Stimulated activated CD8-positive, alpha-beta memory T cell treated with anti-CD3 and anti-CD28 coated beads, Interleukin-15, amount 100 ng/mL, for 1 hour (primary cell): ENCODE results near the gene OSM.
"Not testable (repeated sequence)": the region's sequence is repeated elsewhere in the genome, so short reads cannot be mapped to it uniquely, and the experiment has no call there.

Experiments used
- DNase-seq: peaks from one replicate; pipeline ENCODE4 v3.0.0-alpha.2; 2020; ENCODE audit warnings: low read depth

Gene OSM

DNA sequence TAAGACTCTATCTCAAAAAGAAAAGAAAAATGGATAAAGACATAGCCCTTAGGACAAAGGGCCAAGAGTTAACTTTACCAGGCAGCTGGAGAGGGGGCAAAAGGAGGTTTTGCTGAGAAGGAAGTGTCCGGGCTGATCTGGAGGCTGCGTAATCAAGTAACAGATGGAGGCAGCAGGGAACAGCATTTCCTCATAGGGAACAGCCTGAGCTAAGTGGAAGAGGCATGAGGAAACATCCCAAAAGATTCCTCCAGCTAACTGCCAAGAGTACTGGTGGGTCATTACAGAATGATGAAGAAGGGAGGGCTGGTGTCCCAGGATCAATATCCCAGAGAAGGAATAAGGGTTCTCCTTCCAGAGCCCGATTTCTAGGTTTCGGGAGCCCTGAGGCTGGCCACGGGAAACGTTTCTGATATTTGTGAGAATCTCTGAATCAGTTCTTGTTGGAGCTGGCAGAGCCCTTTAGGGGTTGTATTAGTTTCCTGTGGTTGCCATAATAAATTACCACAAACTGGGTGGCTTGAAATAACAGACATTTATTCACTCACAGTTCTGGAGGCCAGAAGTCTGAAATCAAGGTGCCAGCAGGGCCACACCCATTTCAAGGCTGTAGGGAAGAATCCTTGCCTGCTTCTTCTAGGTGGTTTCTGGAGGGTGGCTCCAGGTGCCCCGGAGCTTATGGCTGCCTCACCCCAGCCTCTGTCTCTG lies 41.3 kb downstream of the OSM start:
- DNase-seq, result no peak

DNA sequence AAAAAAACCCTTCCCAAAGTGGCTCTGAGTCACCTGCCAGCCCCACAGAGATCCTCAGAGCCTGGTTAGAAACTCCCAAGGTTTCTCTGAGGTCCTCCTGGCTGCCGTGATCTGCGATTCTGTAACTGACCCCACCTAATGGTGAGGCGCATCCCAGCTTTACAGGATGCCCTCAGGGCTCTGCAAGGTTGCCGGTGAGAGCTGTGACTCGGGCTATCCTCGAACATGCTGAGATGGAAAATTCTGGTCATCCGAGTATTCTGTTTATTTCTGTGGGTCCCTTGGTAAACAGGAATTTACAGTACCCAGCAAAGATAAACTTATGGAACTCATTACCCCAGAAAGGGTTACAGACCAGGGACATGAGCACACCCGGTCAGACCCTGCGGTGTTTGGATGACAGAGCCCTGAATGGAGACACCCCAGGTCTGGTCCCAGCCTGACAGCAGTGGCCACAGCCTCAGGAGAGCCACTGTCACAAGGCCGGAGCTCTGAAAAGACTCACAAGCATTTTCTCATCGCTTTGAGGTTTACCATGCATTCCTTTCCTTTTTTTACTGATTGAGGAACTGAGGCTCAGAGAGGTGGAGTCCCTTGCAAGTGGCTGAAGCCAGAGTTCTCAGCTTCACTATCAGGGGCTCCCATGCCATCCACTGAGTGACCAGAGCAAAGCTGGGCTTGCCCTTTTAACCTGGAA lies 42.3 kb downstream of the OSM start:
- no peak for DNase-seq

DNA sequence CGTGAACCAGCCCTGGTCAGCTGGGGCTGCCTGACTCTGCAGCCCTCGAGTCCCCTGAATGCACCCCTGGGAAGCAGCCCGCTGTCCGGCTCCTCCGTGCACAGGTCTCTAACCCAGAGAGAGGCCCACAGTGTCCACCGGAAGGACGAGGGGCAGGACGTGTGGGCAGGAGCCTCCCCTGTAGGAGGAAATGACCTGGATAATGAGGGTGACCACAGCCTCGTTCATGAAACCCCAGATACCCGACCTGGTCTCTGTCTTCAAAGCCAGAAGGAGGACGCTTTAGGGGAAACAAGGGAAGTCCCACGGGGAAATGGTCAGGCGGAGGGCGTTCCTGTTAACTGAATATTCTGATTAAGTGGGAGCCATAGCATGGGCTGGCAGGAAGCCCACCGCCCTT lies 43.3 kb downstream of the OSM start:
- no peak for DNase-seq

DNA sequence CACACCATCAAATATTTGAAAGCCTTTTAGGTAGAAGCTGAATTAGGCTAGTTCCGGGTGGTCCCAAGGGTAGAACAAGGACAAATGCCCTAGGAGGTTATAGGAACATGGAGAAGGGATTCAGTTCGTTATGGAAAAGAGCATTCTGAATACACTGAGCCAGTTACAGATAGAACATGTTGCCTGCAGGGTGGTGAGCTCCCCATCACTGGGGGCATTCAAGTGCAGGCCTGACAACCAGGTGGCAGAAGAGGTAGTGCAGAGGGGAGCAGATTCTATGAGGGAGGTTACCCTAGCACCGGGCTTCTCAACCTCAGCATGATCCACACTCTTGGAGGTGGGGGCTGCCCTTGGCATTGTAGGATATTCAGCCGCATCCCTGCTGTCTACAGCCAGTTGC lies 44.3 kb downstream of the OSM start:
- DNase-seq, result no peak

DNA sequence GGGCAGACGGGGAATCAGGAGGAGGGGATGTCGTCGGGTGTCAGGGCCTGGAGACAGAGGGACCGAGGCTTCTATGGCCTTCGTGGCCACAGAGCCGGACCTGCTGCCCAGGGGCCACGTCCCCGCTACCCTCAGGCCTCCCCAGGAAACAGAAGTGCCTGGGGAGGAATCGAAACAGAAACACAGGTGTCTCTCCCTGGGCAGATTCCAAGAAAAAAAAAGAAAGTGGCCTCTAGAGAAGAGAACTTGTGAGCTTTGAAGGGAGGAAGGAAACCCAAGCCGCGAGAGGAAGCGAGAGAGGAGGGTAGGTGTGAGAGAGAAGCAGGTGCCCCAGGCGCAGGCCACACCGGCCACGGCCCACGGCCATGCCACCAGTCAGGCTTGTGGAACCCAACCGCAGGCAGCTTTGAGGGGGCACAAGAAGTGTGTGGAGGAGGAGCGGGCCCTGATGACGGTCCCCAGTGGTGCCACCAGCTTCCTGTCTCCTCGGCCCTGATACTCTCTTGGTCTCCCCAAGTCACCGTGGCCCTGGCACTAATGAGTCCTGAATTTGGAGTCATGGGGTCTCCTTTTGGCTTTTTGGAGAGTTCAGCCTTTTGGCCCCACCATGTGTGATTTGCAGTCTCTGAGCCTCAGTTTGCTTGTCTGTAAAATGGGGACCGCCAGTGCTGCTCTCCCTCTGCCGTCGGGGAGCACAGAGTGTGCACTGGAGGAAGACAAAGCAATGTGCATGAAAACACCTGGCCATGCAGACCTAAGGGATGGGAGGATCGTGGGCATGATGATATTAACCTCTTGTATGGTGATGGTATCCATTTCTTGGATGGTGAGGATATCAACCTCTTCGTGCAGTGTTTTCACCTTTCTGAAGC lies 45.3 kb downstream of the OSM start:
- peak; percentile 28 for DNase-seq

DNA sequence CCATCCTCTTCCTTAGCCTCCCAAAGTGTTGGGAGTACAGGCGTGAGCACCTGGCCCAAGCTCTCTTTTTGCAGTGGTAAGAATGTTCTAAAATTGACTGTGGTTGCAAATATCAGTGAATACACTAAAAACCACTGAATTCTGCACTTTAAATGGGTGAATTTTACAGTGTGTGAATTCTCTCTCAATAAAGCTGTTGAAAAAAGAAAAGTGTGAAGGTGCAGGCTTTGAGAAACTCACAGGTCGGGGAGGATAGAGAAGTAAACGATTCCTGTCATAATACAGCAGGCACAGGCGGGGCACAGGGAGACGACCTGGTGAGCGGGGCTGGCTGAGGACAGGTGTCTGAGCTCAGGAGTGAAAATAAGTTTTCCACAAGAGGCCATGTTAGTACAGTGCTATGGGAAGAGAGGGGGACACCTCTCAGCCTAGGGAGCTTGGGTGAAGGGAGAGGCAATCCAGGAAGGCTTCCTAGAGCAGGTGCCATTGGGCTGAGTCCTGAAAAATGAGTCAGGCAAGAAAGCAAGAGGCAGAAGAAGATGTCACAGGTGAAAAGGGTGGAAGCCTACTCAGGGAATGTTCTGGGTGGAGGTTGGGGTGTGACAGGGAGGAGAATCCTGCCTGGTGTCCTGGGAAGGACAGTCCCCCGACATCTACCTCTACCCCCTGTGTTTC lies 46.2 kb downstream of the OSM start:
- no peak for DNase-seq

DNA sequence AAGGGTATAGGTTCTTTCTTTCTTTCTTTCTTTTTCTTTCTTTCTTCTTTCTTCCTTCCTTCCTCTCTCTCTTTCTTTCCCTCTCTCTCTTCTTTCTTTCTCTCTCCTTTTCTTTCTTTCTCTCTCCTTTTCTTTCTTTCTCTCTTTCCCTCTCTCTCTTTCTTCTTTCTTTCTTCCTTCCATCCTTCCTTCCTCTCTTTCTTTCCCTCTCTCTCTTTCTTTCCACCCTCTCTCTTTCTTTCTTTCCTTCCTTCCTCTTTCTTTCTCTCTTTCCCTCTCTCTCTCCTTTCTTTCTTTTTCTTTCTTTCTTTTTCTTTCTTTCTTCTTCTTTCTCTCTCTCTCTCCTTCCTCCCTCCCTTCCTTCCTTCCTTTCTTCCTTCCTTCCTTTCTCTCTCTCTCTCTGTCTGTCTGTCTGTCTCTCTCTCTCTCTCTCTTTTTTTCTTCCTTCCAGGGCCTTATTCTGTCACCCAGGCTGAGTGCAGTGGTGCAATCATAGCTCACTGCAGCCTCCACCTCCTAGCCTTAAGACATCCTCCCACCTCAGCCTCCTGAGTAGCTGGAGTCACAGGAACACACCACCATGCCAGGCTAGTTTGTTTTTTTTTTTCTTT lies 46.9 kb downstream of the OSM start:
- DNase-seq, result no peak

DNA sequence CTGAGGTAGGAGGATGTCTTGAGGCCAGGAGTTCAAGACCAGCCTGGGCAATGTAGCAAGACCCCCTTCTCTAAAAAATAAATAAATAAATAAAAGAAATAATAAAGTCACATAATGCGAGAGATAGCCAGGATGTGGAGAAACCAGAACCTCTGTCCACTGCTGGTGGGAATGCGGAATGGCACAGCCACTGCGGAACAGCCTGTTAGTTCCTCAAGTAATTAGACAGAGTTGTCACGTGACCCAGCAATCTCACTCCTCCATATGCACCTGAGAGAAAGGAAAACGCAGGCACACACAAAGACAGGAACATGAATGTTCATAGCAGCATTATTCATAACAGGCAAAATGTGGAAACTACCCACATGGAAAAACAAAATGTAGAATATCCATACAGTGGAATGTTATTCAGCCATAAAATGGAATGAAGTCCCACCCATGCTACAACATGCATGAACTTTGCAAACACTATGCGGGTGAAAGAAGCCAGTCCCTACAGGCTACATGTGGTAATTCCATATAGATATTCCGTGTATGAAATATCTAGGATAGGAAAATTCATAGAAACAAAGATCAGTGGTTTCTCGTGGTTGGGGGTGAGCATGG lies 47.5 kb downstream of the OSM start:
- DNase-seq, result no peak

DNA sequence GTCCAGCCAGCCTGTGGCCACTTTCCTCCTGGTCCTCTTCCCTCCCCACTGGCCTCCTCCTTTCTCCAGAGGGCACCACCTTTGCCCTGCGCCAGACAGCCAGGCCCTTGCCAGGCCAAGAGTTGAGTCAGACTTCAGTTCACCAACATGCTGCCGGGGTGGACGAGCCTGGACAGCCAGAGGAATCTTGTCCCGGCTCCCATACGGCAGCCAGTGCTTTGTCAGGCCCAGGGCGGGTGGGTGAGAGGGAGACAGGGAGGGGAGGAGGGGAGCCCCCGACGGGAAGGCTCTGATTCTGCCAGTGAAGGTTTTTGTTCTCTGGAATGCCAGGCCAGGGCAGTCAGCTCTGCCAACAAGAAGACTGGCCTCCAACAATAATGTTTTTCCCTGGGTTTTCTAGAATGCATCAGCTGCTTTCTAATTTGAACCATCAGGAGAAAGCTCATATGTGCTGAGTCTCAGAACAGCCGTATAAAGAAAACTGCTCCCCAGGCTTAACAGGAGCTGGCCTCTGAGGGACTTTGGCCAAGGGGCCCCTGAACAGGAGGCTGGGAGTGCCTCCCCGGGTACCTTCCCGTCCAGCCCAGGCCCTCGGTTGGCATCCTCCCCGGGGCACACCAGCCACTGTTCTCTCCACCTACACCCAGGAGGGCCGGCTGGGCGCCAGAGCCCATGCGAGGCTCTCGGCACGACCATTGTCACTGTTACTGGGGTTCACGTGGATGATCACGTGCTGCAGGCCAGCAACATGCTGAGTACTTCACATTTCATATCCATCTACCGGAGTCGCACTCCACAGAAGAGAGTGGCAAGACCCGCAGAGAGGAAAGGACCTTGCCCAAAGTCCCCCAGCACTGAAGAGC lies 48.7 kb downstream of the OSM start:
- no peak for DNase-seq

DNA sequence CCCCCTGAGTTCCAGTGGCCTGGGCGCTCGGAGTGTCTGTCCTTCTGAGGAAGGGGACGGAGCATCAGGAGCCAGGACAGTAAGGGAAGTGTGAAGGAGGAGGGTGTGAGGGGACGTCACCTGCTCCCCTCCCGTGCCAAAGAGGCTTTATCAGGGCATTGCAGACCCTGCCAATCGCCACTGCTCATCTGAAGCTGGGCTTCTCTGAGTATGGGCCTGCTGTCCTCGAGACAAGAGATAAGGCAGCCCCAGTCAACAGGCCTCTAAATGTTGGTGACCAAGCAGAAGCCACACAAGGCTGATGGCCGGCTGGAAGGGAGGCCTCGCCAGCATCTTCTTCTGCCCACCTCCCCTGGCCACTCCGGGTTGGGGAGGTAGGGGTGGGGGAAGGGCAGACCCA lies 49.9 kb downstream of the OSM start:
- DNase-seq, result no peak

DNA sequence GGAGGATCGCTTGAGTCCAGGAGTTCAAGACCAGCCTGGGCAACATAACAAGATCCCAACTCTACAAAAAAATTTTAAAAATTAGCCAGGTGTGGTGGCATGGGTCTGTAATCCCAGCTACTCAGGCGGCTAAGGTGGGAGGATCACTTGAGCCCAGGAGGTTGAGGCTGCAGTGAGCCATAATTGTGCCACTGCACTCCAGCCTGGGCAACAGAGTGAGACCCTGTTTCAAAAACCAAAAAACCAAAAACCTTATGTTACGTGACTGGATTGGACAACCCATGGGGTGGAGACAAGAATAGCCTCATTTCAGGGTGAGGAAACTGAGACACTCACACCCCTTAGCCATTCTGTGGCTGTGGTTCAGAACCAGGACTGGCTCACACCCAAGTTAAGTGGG lies 50.4 kb downstream of the OSM start:
- not testable (repeated sequence) for DNase-seq

DNA sequence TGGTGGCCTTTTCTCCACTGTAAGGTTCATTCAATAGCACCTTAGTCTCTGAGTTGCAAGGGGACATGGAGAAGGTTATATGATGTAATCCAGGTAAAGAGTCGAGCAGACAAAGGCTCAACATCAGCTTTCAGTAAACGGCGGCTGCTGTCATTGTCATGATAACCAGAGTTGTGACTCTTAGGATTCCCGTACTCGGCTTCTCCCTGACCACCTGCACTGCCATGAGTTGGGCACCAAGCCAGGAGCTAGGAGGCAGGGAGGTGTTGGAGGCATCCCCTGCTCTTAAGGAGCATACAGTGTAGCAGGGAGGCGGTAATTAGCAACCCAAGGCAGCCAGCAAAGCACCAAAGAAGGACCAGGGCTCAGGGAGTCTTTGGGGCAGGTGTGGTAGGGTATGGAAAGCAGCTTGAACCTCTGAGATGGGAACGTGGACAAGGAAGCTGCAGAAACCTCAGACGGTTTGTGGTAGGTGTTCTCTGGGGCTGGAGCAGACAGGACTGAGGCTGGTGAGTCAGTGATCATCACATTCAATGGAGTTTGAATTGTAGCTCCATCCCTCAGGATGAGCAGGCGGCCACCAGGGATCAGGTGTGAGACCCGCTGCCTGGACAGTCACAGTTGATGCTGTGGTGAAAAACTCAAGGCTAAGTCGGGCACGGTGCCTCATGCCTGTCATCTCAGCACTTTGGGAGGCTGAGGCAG lies 51.8 kb downstream of the OSM start:
- no peak for DNase-seq

DNA sequence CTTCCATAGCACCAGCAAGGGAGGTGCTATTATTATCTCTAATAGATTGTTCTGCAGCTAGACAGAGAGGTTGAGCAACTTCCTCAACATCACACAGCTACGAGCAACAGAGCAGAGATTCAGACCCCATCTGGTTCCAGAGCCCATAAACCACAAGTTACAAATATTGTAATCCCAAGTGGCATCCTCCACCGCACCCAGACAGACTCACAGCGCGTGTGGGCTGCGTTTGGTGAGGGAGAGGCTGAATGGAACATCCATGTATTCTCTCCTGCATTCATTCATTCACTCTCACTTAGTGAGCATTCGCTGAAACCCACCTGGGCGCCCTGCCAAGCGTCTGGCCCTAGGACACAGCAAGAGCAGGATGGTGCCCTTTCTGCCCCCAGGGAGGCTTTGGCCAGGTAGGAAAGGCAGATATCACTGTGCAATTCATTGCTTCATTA lies 53.6 kb downstream of the OSM start:
- no peak for DNase-seq
